Inferior parietal cortex (tissue), 1 donor: ENCODE results near the gene BAD.

ENCODE experiments used
- DNase-seq: peaks from one replicate; pipeline ENCODE4 v3.0.0-alpha.2; 2016; ENCODE audit errors: extremely low spot score

Gene BAD

DNA sequence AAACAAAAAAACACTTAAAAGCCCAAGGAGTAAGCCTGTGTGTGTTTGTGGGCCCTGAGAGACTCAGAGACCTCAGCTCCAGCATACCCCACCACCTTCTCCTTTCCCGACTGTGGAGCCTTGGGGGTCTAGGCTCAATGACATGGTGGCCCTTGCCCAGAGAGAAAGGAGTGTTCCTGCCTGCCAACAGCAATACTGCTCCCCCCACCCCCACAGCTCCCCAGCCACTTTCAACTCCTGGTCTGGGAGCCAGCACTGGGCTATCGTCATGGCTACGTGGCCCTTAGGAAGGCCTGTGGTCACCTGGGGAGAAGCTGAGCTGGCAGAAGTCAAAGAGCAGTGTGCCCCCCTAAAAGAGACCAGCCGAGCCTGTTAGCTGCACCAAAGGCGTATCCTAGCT, 40.4 kb downstream of the BAD start:
- DNase-seq: no peak

DNA sequence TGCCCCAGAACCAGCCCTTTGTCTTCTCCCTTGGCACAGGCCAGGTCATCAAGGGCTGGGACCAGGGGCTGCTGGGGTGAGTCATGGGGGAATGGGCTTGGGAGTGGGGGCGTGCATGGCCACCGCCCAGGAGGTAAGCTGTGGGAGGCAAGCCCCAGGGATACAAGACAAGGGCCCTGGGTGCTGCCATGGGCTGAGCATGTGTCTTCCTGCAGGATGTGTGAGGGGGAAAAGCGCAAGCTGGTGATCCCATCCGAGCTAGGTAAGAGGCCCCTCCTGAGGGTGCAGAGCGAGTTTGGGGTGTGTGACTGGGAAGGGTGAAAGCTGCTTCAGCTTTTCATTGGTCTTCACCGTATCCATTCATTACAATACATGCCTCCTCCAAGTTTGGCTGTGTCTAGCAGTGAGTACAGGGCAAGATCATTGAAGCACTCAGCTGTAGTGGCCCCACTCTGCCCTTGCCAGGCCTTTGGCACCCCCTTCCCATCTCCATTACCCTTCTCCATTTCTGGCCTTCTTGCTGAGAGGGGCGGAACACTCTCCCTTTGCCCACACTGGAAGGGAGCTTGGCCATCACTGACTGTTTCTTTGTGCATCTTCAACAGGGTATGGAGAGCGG, 41.1 kb downstream of the BAD start:
- no peak for DNase-seq

GRCh38 chr11:64241491-64242374, 42.7 kb downstream of the BAD start:
- DNase-seq: no peak

DNA sequence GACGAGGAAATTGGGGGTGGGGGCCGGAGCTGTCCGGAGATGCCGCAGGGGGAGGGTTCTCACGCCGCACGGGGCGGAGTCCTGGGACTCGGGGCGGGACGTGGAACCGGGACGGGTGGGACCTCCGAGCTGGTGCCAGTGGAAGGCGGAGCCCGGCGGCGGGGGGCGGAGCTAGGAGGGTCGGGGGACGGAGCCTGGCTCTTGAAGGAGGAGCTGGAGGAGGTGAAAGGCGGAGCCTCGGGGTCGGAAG, 43.3 kb downstream of the BAD start:
- peak; percentile 93 for DNase-seq

- peak; percentile 97 for DNase-seq
These were observed 43.8 kb downstream of the BAD start, which contains the start of gene FKBP2 for GRCh38 chr11:64240435-64241240. TSS of gene FKBP2 (plus strand) at chr11:64241095. CDS start at chr11:64242388, 1,293 bp downstream.

DNA sequence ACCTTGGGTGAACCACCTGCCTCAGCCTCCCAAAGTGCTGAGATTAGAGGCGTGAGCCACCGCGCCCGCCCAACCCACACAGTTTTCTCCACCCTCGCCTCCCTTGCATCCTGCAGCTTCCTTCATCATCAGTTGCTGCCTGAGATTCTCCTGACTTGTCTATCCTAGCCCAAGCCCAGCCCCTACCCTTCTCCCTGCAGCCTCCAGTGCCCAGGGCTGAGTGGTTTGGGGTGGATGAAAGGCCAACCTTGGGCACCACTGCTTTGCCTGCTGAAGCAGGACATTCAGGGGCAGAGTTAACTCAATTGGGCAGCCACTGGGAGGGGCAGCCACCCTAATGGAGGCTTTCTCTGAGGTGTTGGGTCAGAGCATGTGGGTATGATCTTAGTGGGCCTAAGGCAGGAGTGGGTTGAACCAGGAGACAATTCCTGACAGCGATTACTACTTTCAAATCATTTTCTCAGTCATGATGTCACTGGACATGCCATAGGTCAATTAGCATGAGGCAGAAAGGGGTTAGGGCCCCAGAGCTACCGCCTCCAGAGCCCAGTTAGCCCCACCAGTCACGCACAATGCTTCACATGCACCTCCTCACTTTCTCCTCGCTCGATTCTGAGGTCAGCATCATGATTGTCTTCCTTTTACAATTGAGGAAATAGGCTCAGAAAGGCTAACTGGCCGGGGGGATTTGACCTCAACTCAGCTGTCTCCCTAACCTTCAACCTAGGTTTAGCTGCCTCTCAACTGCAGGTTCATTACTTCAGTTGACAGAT, 44.6 kb downstream of the BAD start:
- DNase-seq: no peak

DNA sequence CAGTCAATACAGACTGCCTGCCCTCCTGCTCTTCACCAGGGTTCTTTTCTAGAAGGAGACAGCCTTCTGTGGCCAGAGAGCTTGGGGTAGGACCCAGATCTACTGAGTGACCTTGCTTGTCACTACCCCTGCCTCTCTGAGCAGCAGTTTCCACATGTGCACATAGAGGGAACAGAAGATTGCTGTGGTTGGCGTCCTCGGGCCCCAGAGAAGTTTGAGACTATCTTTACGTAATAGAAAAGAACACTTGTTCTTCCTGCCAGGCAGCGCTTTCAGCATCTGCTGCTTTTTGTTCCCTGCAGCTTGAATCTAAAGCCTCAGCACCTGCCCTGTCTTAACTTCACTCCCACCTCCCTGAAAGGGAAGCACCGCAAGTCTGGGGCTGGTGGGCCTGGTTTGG, 45.5 kb downstream of the BAD start:
- DNase-seq: no peak

- DNase-seq: no peak
These were observed 46.4 kb downstream of the BAD start for GRCh38 chr11:64238076-64238475.

DNA sequence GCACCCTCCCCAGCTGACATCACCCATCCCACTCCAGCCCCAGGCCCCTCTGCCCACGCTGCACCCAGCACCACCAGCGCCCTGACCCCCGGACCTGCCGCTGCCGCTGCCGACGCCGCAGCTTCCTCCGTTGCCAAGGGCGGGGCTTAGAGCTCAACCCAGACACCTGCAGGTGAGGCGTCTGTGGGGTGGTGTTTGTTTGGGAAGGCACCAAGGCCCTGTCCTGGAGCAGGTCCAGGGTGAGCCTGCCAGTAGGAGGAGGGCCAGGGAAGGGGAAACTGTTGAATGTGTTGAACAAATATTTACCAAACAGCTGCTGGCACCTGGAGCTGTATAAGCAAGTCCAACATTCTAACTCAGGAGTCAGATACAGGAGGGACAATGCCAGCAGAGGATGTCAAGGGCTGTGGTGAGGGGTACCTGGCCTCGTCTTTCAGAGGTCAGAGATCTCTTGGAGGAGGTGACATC, 46.9 kb downstream of the BAD start:
- no peak for DNase-seq

DNA sequence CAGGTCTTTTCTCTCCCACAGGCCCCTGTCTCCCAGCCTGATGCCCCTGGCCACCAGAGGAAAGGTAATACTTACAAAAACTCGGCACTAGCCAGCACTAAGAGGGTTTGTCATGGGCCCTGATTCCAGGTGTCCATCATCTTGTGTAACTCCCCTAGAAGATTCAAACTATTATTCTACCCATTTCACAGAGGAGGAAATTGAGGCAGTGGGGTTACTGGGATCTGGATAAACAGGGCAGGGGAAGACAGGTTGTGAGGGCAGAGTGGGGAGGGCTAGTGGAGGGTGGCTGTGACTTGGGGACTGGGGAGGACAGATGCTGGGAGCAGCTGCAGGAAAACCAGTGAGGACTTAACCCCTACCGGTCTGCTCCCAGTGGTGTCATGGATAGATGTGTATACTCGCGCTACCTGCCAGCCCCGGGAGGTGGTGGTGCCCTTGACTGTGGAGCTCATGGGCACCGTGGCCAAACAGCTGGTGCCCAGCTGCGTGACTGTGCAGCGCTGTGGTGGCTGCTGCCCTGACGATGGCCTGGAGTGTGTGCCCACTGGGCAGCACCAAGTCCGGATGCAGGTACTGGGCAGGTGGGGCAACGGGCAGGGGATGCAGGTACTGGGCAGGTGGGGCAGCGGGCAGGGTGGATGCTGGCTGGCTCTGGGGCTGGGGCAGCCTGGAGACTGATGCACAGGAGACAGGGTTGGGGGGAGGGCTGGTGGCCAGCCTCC, 48.9 kb downstream of the BAD start:
- no peak for DNase-seq

GRCh38 chr11:64234647-64235379, 49.7 kb downstream of the BAD start:
- no peak for DNase-seq

DNA sequence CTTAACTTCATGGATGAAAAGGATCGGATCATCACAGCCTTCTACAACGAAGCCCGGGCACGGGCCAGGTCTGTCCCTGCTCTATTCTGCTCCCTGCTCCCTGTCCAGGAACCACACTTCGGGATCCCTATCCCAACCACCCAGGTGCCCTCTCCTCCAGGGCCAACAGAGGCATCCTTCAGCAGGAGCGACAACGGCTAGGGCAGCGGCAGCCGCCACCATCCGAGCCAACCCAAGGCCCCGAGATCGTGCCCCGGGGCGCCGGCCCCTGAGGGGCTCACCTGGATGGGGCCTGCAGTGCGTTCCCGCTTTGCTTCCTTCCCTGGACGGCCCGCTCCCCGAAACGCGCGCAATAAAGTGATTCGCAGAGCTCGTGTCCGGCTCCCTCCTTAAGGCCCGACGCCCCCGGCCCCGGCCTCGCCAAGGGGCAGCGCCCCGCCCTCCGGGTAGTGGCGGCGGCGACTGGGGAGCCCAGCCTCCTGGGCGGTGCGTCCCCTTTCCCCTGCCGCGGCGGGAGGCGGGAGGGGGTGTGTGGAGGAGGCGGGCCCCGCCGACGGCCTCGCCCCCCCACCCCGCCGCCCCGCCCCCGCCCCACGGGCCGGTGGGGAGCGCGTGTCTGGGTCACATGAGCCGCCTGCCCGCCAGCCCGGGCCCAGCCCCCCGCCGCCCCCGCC, 50.4 kb downstream of the BAD start, which contains the start of gene VEGFB:
Gene VEGFB, plus strand, starts transcription at position 672 of the 674 bp plus-strand sequence. CDS start 250 bp downstream, outside the sequence.
- peak; percentile 36 for DNase-seq

- no peak for DNase-seq
These were observed 51.5 kb downstream of the BAD start for GRCh38 chr11:64232967-64233315.

DNA sequence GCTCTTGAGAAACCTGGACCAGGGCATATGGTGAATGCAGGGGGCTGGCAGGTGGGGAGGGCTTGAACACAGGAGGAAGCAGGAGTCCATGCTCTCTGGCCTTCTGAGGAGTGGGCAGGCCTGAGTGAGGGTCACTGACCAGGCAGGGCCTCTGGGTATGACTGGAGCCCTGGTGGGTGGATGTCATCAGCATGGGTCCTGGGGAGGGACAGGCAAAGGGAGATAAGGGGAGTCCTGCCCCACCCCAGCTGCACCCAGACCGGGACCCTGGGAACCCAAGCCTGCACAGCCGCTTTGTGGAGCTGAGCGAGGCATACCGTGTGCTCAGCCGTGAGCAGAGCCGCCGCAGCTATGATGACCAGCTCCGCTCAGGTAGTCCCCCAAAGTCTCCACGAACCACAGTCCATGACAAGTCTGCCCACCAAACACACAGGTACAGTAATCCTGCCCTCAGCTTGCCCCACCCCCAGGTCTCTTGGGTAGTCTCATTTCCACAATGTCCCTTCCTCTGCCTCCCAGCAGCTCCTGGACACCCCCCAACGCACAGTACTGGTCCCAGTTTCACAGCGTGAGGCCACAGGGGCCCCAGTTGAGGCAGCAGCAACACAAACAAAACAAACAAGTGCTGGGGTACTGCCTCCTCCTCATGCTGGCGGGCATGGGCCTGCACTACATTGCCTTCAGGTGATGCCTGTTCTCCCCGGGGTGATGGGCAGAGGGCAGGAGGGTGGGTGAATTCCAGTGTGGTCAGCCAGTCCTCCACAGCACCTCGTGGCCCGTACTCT, 52.1 kb downstream of the BAD start:
- DNase-seq: no peak

DNA sequence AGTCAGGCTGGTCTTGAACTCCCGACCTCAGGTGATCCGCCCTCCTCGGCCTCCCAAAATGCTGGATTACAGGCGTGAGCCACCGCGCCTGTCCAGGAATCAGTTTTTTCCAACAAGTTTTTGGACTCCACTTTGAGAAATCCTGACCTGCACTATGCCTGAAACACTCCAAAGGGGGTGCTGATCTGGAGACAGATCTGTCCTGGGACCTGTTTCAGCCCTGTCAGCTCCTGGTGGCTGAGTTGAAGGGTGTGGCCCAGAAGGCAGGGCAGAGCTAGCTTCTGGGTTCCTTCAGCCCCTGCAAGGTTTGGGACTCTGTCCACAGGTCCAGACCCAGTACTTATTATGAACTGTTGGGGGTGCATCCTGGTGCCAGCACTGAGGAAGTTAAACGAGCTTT, 52.9 kb downstream of the BAD start:
- DNase-seq: no peak

- no peak for DNase-seq
These were observed 53.5 kb downstream of the BAD start for GRCh38 chr11:64230985-64231365.

GRCh38 chr11:64230171-64230984, 54.1 kb downstream of the BAD start, which contains the start of gene DNAJC4:
TSS of gene DNAJC4 (plus strand) at chr11:64230548. CDS start at chr11:64230855, 307 bp downstream.
- DNase-seq: peak; percentile 93

- no peak for DNase-seq
These were observed 54.7 kb downstream of the BAD start for GRCh38 chr11:64229744-64230170.
